Activated CD8-positive, alpha-beta T cell treated with anti-CD3 and anti-CD28 coated beads for 36 hours (primary cell): ENCODE results near the gene CCS. TPM values are rescaled to one million over a fixed set of nuclear protein-coding genes. Genes with fewer than 3 reads are reported as not detected.
"Not testable (repeated sequence)": the region's sequence is repeated elsewhere in the genome, so short reads cannot be mapped to it uniquely, and the experiment has no call there.

Source experiments
- ATAC-seq: fragments of 200-7000 bp; cut with Tn5 transposase; one replicate; pipeline ENCODE4 v1.10.0; 2021; ENCODE audit warnings: mild to moderate bottlenecking, moderate library complexity
- CTCF ChIA-PET: fragments of 350-600 bp; sonication (Branson Sonifier 250); formaldehyde crosslinking; loops from one replicate; lab custom pipeline; 2021; ENCODE audit warnings: antibody characterized with exemption; lab: Charles Lee
- POLR2A ChIA-PET: fragments of 350-600 bp; sonication (Branson Sonifier 250); formaldehyde crosslinking; loops from one replicate; lab custom pipeline; 2021; ENCODE audit warnings: antibody characterized with exemption; lab: Charles Lee
- DNase-seq: peaks from one replicate; pipeline ENCODE4 v3.0.0-alpha.2; 2020
- H3K27ac Mint-ChIP-seq: one replicate; pipeline ENCODE4 v1.8.0; 2021; ENCODE audit warnings: mild to moderate bottlenecking, mixed read lengths
- H3K27me3 Mint-ChIP-seq: one replicate; pipeline ENCODE4 v1.8.0; 2021; ENCODE audit warnings: mixed read lengths
- H3K36me3 Mint-ChIP-seq: one replicate; pipeline ENCODE4 v1.8.0; 2021; ENCODE audit warnings: low read depth, mixed read lengths
- H3K4me1 Mint-ChIP-seq: one replicate; pipeline ENCODE4 v1.8.0; 2021; ENCODE audit warnings: low read depth, mixed read lengths
- H3K4me3 Mint-ChIP-seq: one replicate; pipeline ENCODE4 v1.8.0; 2021; ENCODE audit warnings: mild to moderate bottlenecking, moderate library complexity, mixed read lengths
- H3K9me3 Mint-ChIP-seq: one replicate; pipeline ENCODE4 v1.8.0; 2021; ENCODE audit warnings: mixed read lengths
- CTCF ChIP-seq: fragments of 200-600 bp; IDR thresholded peaks from one replicate; pipeline ENCODE4 v1.8.0; 2022; ENCODE audit warnings: antibody characterized with exemption, mild to moderate bottlenecking
- intact Hi-C: fragments of 100-400 bp; cut with micrococcal nuclease; formaldehyde crosslinking; loops from one replicate; pipeline ENCODE4 v1.10.0; 2022
- total RNA-seq, 2 experiments: library from RNA; stranded (reverse); gene quantifications; one replicate each; pipeline ENCODE4 v1.2.3, GENCODE V29; 2021

CCS gene
- 10 to 100 TPM; 22.0 to 25.6 TPM for total RNA-seq

DNA sequence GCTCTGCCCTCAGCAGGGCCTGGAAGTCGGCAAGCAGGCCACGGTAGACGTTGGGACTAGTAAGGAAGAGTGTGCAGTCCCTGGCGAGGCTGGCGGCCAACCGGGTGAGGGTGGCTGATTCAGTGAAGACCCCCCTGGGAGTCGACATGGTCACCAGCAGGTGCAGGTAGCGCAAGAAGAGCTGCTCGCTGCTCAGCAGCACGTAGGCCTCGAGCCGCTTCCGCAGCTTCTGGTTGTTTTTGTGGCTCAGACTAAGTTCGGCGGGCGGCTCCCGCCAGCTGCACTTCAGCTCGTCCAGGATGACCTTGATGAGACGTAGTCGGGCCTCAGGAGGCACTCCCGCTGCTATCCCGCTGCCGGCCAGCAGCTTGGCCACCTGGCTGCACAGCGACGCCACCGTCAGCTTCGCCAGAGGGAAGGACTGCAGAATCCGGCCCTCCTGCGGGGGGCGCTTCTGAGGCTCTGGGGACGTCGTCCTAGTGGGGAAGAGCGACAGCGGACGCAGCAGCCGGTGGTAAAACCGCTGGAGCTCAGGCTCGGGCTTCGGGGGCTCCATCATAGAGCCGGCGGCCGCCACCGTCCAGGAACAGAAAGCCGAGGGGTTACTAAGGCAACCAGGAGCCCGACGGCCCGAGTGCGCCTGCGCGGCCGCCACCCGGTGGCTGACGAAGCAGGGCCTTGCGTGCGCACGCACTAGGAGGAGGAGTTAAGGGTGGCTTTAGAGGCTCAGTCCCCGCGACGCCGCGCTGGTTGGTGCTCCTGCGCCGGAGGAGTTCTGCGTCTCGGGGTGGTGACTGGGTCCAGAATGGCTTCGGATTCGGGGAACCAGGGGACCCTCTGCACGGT is at the start of gene CCS, which contains the start of gene CCDC87:
Gene CCS (plus strand): TSS at position 729 of the 846 bp plus-strand sequence. CDS start 77 bp downstream, at position 806.
Gene CCDC87 (minus strand): TSS at position 607 of the 846 bp plus-strand sequence. CDS start 48 bp downstream, at position 559.
- intact Hi-C loops = loop anchor here (5.0 kb wide), 1 partner anchor 85 kb away; the partner anchor contains the start of gene RBM4B
- Mint-ChIP-seq H3K4me1 (peaks cover 24% of the 10 kb centered on the region), H3K4me3 (peak within 1 kb of the TSS; percentile 99), H3K9me3 (no peaks in the 10 kb centered on the region), H3K27ac (peak within 1 kb of the TSS; percentile 97), H3K36me3 (no peaks in the 10 kb centered on the region), H3K27me3 (no peaks in the 10 kb centered on the region)
- peak; percentile 75 for TF ChIP-seq CTCF
- DNase-seq = peak; percentile 99
- POLR2A ChIA-PET = interaction anchor here (1.0 to 3.0 kb wide), 5 partner anchors 23 to 85 kb away, joined by 5 to 14 read pairs (median 10); partner anchors contain the start of genes RBM14 and RBM4B
- CTCF ChIA-PET = interaction anchor here (0.8 to 5.8 kb wide), 19 partner anchors 8 to 250 kb away, joined by 3 to 67 read pairs (median 5); partner anchors contain the start of genes CTSF, RBM4, RBM4B and ZDHHC24
- peak; percentile 98 for ATAC-seq

- H3K36me3 Mint-ChIP-seq = peaks cover 12% of the 10 kb centered on the region
Observed at GRCh38 chr11:66543263-66544107, 49.5 kb upstream of the CCS start.

GRCh38 chr11:66544952-66545351 is 48.0 kb upstream of the CCS start:
- not testable (repeated sequence) for ATAC-seq, H3K27me3 Mint-ChIP-seq, H3K9me3 Mint-ChIP-seq, DNase-seq
- intact Hi-C loops = loop anchor here (10.0 kb wide), 2 partner anchors 60 to 130 kb away; partner anchors contain the start of genes DPP3 and RBM4B
- Mint-ChIP-seq H3K4me1 (peaks cover 17% of the 10 kb centered on the region), H3K36me3 (peaks cover 10% of the 10 kb centered on the region), H3K4me3 (peak overlapping the region; percentile 85), H3K27ac (peak overlapping the region; percentile 83)
- ChIA-PET CTCF (interaction anchor here (1.2 to 2.8 kb wide), 5 partner anchors 34 to 159 kb away, joined by 3 to 23 read pairs (median 4); partner anchors contain the start of genes BBS1, CCDC87, CCS and RBM4B), POLR2A (interaction anchor here (0.6 to 2.5 kb wide), 6 partner anchors 35 to 184 kb away, joined by 3 to 21 read pairs (median 3); partner anchors contain the start of genes RBM4 and RBM4B)

More at GRCh38 chr11:66543263-66544107, 49.5 kb upstream of the CCS start:
- intact Hi-C loops = loop anchor here (10.0 kb wide), 2 partner anchors 59 to 131 kb away; partner anchors contain the start of genes DPP3 and RBM4B
- DNase-seq (peak; percentile 86), ATAC-seq (peak; percentile 63)
- H3K4me3 Mint-ChIP-seq = peak overlapping the region; percentile 75
- peak; percentile 64 for TF ChIP-seq CTCF
- ChIA-PET CTCF (interaction anchor here (0.8 to 1.4 kb wide), 4 partner anchors 9 to 291 kb away, joined by 3 read pairs; partner anchors contain the start of gene MRPL11), POLR2A (interaction anchor here (0.6 to 1.4 kb wide), 4 partner anchors 10 to 1605 kb away, joined by 3 to 7 read pairs (median 4); no protein-coding TSS in a partner anchor)
- H3K9me3 Mint-ChIP-seq = no peaks in the 10 kb centered on the region
- H3K4me1 Mint-ChIP-seq = peaks cover 17% of the 10 kb centered on the region
- no peaks in the 10 kb centered on the region for H3K27me3 Mint-ChIP-seq
- peak overlapping the region; percentile 86 for H3K27ac Mint-ChIP-seq

DNA sequence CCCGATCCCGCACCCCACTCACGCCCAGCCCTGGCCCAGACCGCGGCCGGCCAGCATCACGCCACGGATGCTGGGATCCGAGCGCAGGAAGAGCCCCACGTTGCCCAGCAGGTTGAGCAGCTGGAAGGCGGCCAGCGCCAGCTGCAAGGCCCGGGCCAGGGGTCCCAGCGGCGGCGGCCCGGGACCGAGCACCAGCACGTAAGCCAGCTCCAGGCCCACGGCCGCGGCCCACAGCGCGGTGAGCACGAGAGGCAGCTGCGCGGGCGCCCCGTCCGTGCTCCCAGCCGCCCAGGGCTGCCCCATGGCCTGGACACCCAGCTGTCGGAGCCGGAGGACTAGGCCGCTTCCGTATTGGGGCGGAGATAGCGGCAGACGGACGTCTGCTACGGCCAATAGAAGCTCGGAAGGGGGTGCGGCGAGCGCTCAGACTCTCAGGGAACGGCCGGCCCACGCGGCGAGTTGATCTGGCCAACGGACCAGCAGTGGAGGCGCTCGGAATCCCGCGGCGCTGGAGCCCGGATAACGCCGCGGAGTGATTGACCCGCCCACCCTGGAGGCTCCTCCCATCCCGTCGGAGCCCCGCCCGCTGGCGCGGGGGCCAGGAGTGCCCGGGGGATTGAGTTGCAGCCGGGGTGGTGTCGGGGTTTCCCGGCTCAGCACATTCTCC is 47.2 kb upstream of the CCS start, which contains the start of gene ZDHHC24:
Gene ZDHHC24 (minus strand): TSS at position 348 of the 667 bp plus-strand sequence. CDS start 45 bp downstream, at position 303.
- TF ChIP-seq CTCF = no peak
- Mint-ChIP-seq H3K4me1 (peaks cover 17% of the 10 kb centered on the region), H3K36me3 (peaks cover 10% of the 10 kb centered on the region), H3K27me3 (no peaks in the 10 kb centered on the region), H3K27ac (peak within 1 kb of the TSS; percentile 83), H3K9me3 (no peaks in the 10 kb centered on the region), H3K4me3 (peak within 1 kb of the TSS; percentile 85)
- peak; percentile 90 for ATAC-seq
- CTCF ChIA-PET = interaction anchor here (0.8 to 2.8 kb wide), 9 partner anchors 13 to 160 kb away, joined by 3 to 23 read pairs (median 4); partner anchors contain the start of genes BBS1, CCDC87, CCS and DPP3
- POLR2A ChIA-PET = interaction anchor here (0.6 to 2.5 kb wide), 11 partner anchors 13 to 132 kb away, joined by 3 to 21 read pairs (median 3); partner anchors contain the start of genes MRPL11, RBM14, RBM4 and RBM4B
- peak; percentile 96 for DNase-seq
- intact Hi-C loops = loop anchor here (10.0 kb wide), 2 partner anchors 61 to 129 kb away; partner anchors contain the start of genes DPP3 and RBM4B
